Measurements from ENCODE around the gene CCM2. TPM values are rescaled to one million over a fixed set of nuclear protein-coding genes. Genes with fewer than 3 reads are reported as not detected.

CCM2 gene
- total RNA-seq, 2 experiments from 2014 or later = 58.9 to 89.1 TPM

DNA sequence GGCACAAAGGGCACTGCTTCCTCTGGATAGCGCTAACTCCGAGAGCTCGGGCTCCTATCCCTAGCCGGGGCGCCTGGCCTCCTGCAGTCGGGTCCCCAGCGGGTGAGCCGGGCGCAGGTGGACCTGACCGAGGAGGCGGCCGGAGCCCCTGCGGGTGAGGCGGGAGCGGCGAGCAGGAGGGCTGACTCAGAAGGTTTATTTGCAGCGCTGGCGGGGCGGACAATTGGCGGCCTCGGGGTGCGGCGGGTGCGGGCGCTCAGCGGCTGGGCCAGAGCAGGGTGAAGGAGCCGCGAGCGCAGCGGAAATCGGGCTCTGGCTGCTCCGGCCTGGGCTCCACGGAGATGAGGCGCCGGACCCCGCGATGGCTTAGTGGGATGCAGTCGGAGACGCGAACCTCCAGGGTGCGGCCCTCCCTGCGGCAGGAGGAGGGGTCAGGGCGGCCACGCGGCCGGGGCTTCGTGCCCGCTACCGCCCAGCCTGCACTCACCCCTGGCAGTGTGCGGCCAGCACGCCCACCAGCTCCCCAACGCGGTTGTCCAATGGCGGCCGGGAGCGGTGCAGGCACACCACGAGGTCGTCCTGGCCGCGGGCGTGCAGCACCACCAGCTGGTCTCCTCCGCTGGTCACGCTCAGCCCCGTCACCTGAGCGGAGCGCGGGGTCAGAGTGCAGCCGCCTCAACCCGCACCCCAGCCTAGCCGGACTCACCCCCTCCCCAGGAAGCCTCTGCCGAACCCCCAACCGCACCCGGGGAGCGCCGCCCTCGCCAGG is 37.3 kb upstream of the CCM2 start:
- ChIA-PET POLR2A (no interaction called here), CTCF (ENCODE audit: unreplicated experiment) (no interaction called here)
- TF ChIP-seq, protein P1, sequence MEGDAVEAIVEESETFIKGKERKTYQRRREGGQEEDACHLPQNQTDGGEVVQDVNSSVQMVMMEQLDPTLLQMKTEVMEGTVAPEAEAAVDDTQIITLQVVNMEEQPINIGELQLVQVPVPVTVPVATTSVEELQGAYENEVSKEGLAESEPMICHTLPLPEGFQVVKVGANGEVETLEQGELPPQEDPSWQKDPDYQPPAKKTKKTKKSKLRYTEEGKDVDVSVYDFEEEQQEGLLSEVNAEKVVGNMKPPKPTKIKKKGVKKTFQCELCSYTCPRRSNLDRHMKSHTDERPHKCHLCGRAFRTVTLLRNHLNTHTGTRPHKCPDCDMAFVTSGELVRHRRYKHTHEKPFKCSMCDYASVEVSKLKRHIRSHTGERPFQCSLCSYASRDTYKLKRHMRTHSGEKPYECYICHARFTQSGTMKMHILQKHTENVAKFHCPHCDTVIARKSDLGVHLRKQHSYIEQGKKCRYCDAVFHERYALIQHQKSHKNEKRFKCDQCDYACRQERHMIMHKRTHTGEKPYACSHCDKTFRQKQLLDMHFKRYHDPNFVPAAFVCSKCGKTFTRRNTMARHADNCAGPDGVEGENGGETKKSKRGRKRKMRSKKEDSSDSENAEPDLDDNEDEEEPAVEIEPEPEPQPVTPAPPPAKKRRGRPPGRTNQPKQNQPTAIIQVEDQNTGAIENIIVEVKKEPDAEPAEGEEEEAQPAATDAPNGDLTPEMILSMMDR (conservative IDR thresholded peaks at IDR 0.05; ENCODE audit: low read length) = no peak
- TF ChIP-seq EZH2phosphoT487 (IDR thresholded peaks at IDR 0.05; ENCODE audit: borderline replicate concordance, low read depth, low read length) = no peak
- H3K9me3 ChIP-seq (ENCODE audit: low read length) = no peaks in the 10 kb centered on the region
- H4K20me1 ChIP-seq (ENCODE audit: insufficient read depth, low read length) = no peaks in the 10 kb centered on the region
- no peaks in the 10 kb centered on the region for H3K36me3 ChIP-seq (ENCODE audit: insufficient read depth, low read length)
- no peaks in the 10 kb centered on the region for H3K79me2 ChIP-seq (ENCODE audit: insufficient read depth, low read depth, low read length)
- no peak overlapping the region for H3K4me2 ChIP-seq (ENCODE audit: low read length)
- peaks cover 16% of the 10 kb centered on the region for H3K4me1 ChIP-seq (ENCODE audit: insufficient read depth, low read length, poor library complexity, severe bottlenecking)
- H2AFZ ChIP-seq (ENCODE audit: low read length) = no peak overlapping the region
- H3K27ac ChIP-seq (ENCODE audit: low read depth, low read length, poor library complexity, severe bottlenecking) = no peak overlapping the region
- H3K9me2 ChIP-seq (ENCODE audit: insufficient read depth, low read length) = no peaks in the 10 kb centered on the region
- H3K4me3 ChIP-seq (ENCODE audit: low read depth, low read length, poor library complexity, severe bottlenecking) = no peak overlapping the region
- no TSS peak for BruUV-seq (replicated peaks)
- intact Hi-C loops (cut with micrococcal nuclease; ENCODE audit: unreplicated experiment) = no loop called here
- DNase-seq (ENCODE audit: low spot score) = no peak

DNA sequence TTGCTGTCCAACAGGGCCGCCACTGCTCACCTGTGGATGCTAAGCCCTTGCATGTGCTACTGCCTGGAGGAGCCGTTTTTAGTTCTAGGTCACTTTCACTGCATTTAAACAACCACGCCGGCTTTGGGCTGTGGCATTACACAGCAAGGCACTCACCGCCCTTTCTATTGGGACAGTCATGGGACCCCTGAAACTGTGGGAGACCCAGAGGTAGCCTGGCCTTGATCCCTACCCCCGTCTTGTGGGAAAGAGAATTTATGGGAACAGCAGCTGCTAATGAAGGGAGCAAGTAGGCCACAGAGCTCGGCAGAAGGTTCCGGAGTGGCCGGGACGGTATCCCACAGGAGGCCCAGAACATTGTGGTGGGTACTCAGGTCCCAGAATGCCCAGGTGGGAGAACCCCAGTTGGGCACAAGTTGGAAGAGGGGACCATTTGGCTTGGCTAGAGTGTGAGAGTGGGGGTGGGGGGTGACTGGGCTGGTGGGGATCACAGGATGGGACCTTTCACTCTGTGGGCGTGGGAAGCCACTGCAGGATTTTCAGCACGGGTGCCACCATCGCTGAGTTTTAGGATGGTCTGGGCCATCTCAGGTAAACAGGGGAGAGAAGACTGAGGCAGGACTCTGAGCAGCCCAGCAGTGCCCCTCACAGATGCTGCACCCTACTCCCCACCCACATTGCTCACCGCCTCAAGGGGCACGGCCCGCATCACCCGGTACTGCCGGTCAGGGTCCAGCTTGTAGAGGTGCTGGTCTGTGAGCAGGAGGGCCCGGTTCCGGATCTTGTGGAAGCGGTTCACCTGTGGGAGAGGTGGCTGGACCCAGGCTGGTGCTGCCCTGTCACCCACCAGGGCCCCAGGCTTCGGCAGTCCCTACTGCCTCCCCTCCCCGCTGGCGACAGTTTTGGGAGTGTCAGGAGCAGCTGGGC is 36.4 kb upstream of the CCM2 start:
- BruUV-seq (replicated peaks) = no TSS peak
- ChIA-PET POLR2A (interaction anchor here (1.1 kb wide), 1 partner anchor 10 kb away, joined by 4 read pairs; no protein-coding TSS in a partner anchor), CTCF (ENCODE audit: unreplicated experiment) (no interaction called here)
- Histone ChIP-seq H3K27ac (ENCODE audit: low read depth, low read length, poor library complexity, severe bottlenecking) (no peak overlapping the region), H3K79me2 (ENCODE audit: insufficient read depth, low read depth, low read length) (no peaks in the 10 kb centered on the region), H3K4me1 (ENCODE audit: insufficient read depth, low read length, poor library complexity, severe bottlenecking) (peaks cover 16% of the 10 kb centered on the region), H3K9me3 (ENCODE audit: low read length) (no peaks in the 10 kb centered on the region), H3K4me2 (ENCODE audit: low read length) (no peak overlapping the region), H3K36me3 (ENCODE audit: insufficient read depth, low read length) (no peaks in the 10 kb centered on the region), H4K20me1 (ENCODE audit: insufficient read depth, low read length) (no peaks in the 10 kb centered on the region), H3K9me2 (ENCODE audit: insufficient read depth, low read length) (no peaks in the 10 kb centered on the region), H3K4me3 (ENCODE audit: low read depth, low read length, poor library complexity, severe bottlenecking) (no peak overlapping the region), H2AFZ (ENCODE audit: low read length) (no peak overlapping the region)
- intact Hi-C loops (cut with micrococcal nuclease; ENCODE audit: unreplicated experiment) = no loop called here
- no peak for DNase-seq (ENCODE audit: low spot score)
- TF ChIP-seq, protein P1 (conservative IDR thresholded peaks at IDR 0.05; ENCODE audit: low read length) = no peak
- no peak for TF ChIP-seq EZH2phosphoT487 (IDR thresholded peaks at IDR 0.05; ENCODE audit: borderline replicate concordance, low read depth, low read length)
